C1 segment of cervical spinal cord (tissue), 14 donors: ENCODE measurements around the gene CARHSP1.
A peak's percentile ranks its signal among the peaks of the same experiment; 100 is the strongest.
"Not testable (repeated sequence)": the region's sequence is repeated elsewhere in the genome, so short reads cannot be mapped to it uniquely, and the experiment has no call there.

Source experiments
- DNase-seq, 14 donors: peaks; one replicate each; lab custom pipeline; 2025; lab: John Stamatoyannopoulos, UW

CARHSP1 gene

GRCh38 chr16:8893976-8894690, 25.3 kb upstream of the CARHSP1 start:
- no peak for DNase-seq

GRCh38 chr16:8893426-8893825, 24.6 kb upstream of the CARHSP1 start:
- no peak for DNase-seq

DNA sequence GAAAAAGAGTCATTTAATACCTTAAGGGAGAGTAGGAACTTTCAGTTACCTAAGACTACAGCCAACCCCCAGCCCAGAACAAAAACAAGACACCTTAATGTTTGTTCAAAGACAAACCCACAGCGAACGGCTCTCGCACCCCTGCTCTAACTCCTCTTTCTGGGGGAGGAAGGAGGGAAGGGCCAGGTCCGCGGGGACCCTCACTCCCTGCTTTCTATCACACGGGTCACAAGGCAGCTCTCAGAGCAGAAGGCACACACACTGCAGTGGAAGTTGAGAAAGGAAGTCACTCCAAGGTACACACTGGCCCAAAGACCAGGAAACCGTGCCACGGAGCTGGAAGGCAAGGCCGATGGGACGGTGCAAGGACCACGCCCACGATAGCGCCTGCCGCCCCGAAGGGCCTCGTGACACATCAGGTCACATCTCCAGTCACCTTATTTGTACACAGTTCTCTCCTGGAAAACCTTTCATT, 23.3 kb upstream of the CARHSP1 start:
- DNase-seq: no peak

DNA sequence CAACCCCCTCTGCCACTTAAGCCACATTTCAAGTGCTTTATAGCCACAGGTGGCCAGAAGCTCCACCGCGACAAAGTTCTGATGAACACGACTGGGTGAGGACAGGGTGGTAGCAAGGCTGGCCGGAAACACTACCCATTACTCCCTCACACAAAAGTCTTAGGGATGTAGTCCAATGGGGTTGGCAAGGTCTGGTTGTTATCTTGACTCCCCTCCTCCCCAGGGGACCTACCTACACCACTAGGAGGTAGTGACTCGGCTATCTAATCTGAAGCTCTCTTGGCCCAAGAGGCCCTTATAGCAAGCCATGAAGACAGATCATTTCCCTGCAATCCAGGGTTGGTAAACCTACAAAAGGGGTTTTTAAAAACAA, 21.7 kb upstream of the CARHSP1 start:
- no peak for DNase-seq

DNA sequence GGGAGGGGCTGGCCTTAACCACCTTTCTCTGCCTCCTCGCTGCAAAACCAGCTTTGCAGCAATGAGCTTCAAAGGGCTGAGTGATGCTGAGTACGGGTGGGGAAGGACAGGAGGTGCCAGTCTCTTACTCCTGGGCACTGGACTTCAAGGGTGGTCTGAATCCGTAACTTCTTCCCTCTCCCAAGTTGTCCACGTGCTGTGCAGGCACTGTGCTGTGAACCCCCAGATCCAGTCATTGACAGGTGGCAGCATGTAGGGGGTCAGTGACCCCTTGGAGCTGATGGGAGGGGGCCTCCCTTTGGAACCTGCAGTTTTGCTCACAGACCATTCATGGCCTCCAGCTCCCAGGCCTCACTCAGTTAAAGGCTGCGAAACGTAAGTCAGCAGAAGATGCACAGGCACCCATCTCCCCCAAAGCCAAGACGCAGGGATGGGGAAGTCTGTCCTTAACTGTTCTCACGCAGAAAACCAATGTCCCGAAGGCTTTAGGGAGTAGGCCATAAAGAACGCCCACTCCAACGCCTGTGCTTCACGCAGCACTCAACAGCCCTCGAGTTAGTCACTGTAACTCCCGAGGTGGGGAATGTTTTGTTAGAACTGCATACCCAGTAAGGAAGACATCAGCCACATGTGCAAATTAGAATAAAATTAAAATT, 21.2 kb upstream of the CARHSP1 start:
- DNase-seq: no peak

DNA sequence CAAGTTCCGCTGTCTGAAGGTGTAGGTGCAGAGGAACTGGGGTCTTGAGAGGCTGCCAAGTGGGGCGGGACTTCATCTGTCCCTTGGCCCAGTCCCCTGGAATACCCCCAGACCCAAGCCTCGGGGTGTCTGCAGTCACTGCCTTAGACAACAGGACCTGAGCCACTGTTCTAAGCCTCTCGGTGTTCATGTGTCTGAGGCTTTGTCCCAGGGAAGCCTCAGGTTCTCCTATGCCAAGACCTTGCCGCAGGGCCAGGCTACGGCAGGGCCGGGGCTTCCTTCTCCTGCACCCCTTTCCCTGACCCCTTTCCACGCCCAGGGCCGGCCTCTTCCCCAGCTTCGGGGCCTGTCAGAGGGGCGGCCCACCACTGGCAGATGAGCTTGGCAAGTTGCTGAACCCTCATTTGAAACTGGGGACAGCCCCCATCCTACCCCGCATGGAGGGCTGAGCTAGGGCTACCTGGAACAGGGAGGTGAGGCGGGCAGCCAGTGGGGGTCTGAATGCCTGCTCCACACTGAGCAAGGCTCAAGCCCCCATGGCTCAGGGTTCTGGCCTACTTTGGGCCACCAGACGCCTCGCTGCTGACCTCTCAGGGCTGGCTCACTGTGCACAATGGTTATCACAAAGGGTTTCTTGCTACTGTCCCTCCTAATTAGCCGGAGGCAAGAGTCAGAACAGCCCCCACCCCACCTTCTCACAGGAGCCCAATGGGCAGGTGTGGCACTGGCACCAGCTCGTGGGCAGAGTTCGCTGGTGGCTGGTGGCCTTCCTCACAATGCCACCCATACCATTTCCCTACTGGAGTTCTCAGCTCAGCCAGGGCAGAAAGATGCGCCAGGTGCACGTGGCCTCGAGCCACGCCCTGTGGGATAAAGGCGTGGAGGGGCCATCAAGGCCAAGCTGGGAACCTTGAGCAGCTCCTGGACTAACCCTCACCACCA, 20.4 kb upstream of the CARHSP1 start:
- no peak for DNase-seq

DNA sequence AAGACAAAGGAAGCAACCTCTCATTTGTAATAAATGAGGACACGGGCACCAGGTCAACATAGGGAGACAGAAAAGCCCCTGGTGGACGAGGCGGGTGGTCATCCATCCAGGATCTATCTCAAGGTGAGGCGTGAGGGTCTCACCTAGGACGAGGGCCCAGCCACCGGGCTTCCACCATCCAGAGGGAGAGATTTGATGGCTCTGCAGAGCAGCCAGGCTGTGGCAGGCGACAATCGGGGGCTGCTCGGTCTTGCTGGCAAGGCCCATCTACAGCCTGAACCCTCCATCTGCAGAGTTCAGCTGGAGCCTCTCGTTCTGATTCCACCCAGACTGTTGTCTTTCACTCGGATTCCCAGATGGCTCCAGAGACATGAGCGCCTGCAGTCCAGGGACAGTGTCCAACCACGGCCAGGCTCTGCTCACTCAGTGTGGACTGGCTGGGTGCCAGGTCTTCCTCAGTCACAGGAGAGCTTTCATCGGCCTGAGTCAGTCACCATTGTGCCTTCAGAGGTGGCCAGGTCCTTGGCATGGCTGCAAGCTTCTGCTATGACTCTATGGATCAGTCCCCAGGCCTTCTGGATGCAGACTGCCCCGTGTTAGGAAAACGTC, 19.2 kb upstream of the CARHSP1 start:
- peak in 13 of 14 donors; percentile 6 to 94 (median 52) for DNase-seq

DNA sequence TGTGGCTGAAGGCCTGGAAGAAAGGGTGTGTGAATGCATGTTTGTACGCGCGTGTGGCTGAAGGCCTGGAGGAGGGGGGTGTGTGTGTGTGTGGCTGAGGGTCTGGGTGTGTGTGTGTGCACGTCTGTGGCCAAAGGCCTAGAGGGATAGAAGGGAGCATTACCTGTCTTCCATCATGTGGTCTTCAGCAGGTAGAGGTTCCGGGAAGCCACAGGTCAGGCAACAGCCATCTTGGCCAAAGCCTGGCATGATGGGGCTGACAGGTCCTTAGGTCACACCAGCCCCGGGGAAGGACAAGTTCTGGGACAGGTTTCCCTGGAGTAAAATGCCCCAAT, 18.6 kb upstream of the CARHSP1 start:
- DNase-seq: no peak

DNA sequence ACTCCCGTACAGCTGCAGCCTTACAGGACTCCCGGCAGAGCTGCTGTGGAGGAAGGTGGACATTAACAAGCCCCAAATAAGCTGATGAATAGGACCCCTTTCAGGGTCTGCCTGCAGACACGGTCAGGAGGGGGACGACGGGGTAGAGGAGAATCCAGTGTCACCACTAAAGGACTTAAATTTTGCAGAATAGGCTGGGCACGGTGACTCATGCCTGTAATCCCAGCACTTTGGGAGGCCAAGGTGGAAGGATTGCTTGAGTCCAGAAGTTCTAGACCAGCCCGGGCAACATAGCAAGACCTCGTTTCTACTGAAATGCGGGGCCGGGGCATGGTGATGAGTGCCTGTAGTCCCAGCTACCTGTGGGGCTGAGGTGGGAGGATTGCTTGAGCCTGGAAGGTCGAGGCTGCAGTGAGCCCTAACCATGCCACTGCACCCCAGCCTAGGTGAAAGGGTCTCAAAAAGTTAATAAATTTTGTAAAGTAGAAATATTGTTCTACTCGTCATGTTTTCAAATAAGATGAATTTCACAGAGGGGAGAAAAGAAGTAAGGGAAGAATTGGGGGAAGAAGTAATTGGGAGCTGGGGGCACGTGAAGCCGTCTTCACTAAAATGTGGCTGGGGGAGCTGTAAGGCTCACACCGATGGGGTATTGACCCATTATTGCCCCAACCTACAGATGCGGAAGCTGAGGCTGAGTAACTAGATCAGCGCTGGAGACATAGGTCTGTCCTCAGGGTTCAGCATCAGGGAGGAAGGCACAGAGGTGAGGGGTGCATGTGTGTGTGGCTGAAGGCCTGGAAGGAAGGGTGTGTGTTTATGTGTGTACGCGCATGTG, 18.0 kb upstream of the CARHSP1 start:
- DNase-seq: no peak

- peak in 2 of 14 donors; percentile 11 to 23 for DNase-seq
These were observed 17.1 kb upstream of the CARHSP1 start for GRCh38 chr16:8885674-8886592.

- DNase-seq: no peak
These were observed 14.0 kb upstream of the CARHSP1 start for GRCh38 chr16:8882725-8883377.

GRCh38 chr16:8882041-8882617, 13.3 kb upstream of the CARHSP1 start, which contains the start of gene LITAFD:
LITAFD (plus strand) TSS chr16:8882351; CDS start chr16:8884356, 2,005 bp downstream.
- DNase-seq: no peak

DNA sequence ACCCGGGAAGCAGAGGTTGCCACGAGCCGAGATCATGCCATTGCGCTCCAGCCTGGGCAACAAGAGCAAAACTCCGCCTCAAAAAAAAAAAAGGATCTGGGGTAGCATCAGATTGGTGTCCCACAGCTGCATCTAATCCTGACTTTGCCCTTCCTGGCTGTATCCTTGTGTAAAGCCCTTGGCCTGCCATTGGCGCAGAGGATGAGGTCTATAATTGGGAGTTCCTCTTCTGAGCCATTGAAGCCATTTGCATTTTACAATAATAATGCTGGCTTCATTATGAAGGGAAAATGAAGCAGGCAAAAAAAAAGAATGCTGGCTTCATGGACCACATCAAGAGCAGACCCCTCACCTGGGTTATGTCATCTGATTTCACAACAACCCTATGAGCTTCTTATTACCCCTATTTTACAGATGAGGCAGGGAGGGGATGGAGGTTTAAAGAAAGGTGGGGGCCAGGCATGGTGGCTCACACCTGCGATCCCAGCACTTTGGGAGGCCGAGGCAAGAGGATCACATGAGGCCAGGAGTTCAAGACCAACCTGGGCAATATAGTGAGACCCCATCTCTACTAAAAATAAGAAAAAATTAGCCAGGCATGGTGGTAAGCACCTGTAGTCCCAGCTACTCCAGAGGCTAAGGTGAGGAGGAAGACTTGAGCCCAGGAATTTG, 12.2 kb upstream of the CARHSP1 start:
- DNase-seq: no peak

- DNase-seq: no peak
These were observed 9.7 kb upstream of the CARHSP1 start for GRCh38 chr16:8878523-8878911.

- DNase-seq: no peak
These were observed 9.2 kb upstream of the CARHSP1 start for GRCh38 chr16:8877894-8878522.

DNA sequence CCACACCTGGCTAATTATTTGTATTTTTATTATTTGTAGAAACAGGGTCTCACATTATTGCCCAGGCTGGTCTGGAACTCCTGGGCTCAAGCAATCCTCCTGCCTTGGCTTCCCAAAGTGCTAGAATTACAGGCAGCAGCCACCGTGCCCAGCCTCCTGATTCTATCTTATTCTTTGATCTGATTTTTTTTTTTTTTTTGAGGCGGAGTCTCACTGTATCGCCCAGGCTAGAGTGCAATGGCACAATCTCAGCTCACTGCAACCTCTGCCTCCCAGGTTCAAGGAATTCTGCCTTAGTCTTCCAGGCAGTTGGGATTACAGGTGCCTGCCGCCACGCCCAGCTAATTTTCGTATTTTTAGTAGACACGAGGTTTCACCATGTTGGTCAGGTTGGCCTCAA, 6.5 kb upstream of the CARHSP1 start:
- not testable (repeated sequence) for DNase-seq

DNA sequence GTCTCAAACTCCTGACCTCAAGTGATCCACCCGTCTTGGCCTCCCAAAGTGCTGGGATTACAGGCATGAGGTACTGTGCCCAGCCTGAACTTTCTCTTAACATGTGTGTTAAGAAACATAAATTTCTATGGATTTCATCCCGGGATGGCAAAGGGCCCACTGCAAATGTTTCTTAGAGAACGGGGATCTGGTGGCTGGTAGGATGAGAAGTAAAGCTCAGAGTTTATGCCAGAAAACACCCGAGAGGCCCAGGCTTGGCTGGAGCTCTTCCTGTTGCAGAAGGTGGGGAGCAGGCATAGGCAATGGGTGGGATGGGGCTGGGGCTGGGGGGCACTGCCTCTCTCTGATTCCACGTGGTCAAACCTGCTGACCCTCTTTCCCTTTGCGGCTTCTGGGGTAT, 5.6 kb upstream of the CARHSP1 start:
- no peak for DNase-seq

DNA sequence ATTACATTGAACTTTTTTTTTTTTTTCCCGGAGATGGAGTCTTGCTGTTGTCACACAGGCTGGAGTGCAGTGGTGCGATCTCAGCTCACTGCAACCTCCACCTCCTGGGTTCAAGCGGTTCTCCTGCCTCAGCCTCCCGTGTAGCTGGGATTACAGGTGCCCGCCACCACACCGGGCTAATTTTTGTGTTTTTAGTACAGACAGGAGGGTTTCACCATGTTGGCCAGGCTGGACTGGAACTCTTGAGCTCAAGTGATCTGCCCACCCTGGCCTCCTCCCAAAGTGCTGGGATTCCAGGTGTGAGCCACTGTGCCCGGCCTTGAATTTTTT, 5.0 kb upstream of the CARHSP1 start:
- DNase-seq: not testable (repeated sequence)
